GM12875 (cell line): ENCODE results near the gene PROSER3.

Source experiments
- H3K4me3 ChIP-seq: one replicate; pipeline ENCODE4 v1.5.1; 2011; ENCODE audit warnings: low read depth, low read length, control low read depth
- CTCF ChIP-seq: IDR thresholded peaks from 2 replicates; pipeline ENCODE4 v1.5.1; 2011; ENCODE audit warnings: low read depth, mild to moderate bottlenecking, control low read depth, inconsistent platforms, low read length, moderate library complexity, borderline replicate concordance; ENCODE audit not compliant: insufficient read depth

The PROSER3 gene

GRCh38 chr19:35740108-35740422 lies 17.9 kb upstream of the PROSER3 start:
- H3K4me3 ChIP-seq: peak overlapping the region; percentile 72
- TF ChIP-seq CTCF: no peak

GRCh38 chr19:35740423-35741202 lies 17.4 kb upstream of the PROSER3 start:
- H3K4me3 ChIP-seq: peak overlapping the region; percentile 72
- TF ChIP-seq CTCF: peak; percentile 35; the same call in 1 of the 2 replicates

GRCh38 chr19:35741203-35741515 lies 16.8 kb upstream of the PROSER3 start:
- TF ChIP-seq CTCF: no peak
- peak overlapping the region; percentile 72 for H3K4me3 ChIP-seq

- no peak for TF ChIP-seq CTCF
- H3K4me3 ChIP-seq: peak within 1 kb of the TSS; percentile 72
Measured at GRCh38 chr19:35742121-35742724, 15.8 kb upstream of the PROSER3 start, which contains the start of gene IGFLR1. Gene IGFLR1 (minus strand): TSS chr19:35742452. CDS start chr19:35741180, 1,272 bp downstream.

GRCh38 chr19:35743640-35744429 lies 14.1 kb upstream of the PROSER3 start:
- H3K4me3 ChIP-seq: no peak overlapping the region
- TF ChIP-seq CTCF: no peak

GRCh38 chr19:35744430-35745327 lies 13.3 kb upstream of the PROSER3 start:
- H3K4me3 ChIP-seq: peak overlapping the region; percentile 60
- TF ChIP-seq CTCF: 0 out of 2 replicates have a peak, but pooled peaks have one; percentile 2
